ENCODE results near the gene DIPK1B. TPM values are rescaled to one million over a fixed set of nuclear protein-coding genes. Genes with fewer than 3 reads are reported as not detected.

DIPK1B gene
- total RNA-seq, 1 donor from 2014 or later, result 22.4 TPM

GRCh38 chr9:136693135-136693489 lies 19.3 kb upstream of the DIPK1B start:
- H3K4me3 Mint-ChIP-seq (ENCODE audit: unreplicated experiment), result no peak overlapping the region
- Histone ChIP-seq H3K9me3 (ENCODE audit: insufficient read depth, low read depth, low read length) (no peaks in the 10 kb centered on the region), H3K36me3 (ENCODE audit: insufficient read depth, low read length) (no peaks in the 10 kb centered on the region), H3K4me3 (ENCODE audit: insufficient read depth, low read depth, low read length) (no peak overlapping the region), H4K20me1 (ENCODE audit: insufficient read depth, low read length) (no peaks in the 10 kb centered on the region), H3K4me1 (ENCODE audit: insufficient read depth, low read length) (no peaks in the 10 kb centered on the region), H3K9ac (ENCODE audit: low read length) (no peak overlapping the region), H3K27me3 (ENCODE audit: insufficient read depth, low read length) (no peaks in the 10 kb centered on the region), H2AFZ (ENCODE audit: low read depth, low read length) (no peak overlapping the region), H3K4me2 (ENCODE audit: low read length) (no peak overlapping the region), H3K79me2 (ENCODE audit: insufficient read depth, low read length) (no peaks in the 10 kb centered on the region), H3K27ac (ENCODE audit: low read depth, low read length) (no peak overlapping the region)
- H3K9me3 Mint-ChIP-seq (ENCODE audit: unreplicated experiment), result no peaks in the 10 kb centered on the region
- peaks cover 8% of the 10 kb centered on the region for H3K4me1 Mint-ChIP-seq (ENCODE audit: low read depth, unreplicated experiment)
- no peak overlapping the region for H3K27ac Mint-ChIP-seq (ENCODE audit: unreplicated experiment)
- FAIRE-seq, result no peak
- TF ChIP-seq EZH2 (IDR thresholded peaks at IDR 0.05; ENCODE audit: insufficient read depth, low read length) (no peak), CTCF (IDR thresholded peaks at IDR 0.05; ENCODE audit: insufficient read depth, low read depth, low read length) (no peak)
- H3K27me3 Mint-ChIP-seq (ENCODE audit: low read depth, unreplicated experiment), result peaks cover 25% of the 10 kb centered on the region
- no peaks in the 10 kb centered on the region for H3K36me3 Mint-ChIP-seq (ENCODE audit: low read depth, unreplicated experiment)
- DNase-seq (ENCODE audit: low read depth), result no peak

GRCh38 chr9:136693490-136694162 lies 18.7 kb upstream of the DIPK1B start:
- no peak overlapping the region for H3K27ac Mint-ChIP-seq (ENCODE audit: unreplicated experiment)
- peak; percentile 29 for DNase-seq (ENCODE audit: low read depth)

More at GRCh38 chr9:136693490-136694162, 18.7 kb upstream of the DIPK1B start:
- Histone ChIP-seq H3K27me3 (ENCODE audit: insufficient read depth, low read length) (no peaks in the 10 kb centered on the region), H4K20me1 (ENCODE audit: insufficient read depth, low read length) (no peaks in the 10 kb centered on the region), H3K9ac (ENCODE audit: low read length) (no peak overlapping the region), H3K27ac (ENCODE audit: low read depth, low read length) (no peak overlapping the region), H2AFZ (ENCODE audit: low read depth, low read length) (no peak overlapping the region), H3K36me3 (ENCODE audit: insufficient read depth, low read length) (no peaks in the 10 kb centered on the region), H3K9me3 (ENCODE audit: insufficient read depth, low read depth, low read length) (no peaks in the 10 kb centered on the region), H3K79me2 (ENCODE audit: insufficient read depth, low read length) (no peaks in the 10 kb centered on the region), H3K4me2 (ENCODE audit: low read length) (peak overlapping the region; percentile 29), H3K4me1 (ENCODE audit: insufficient read depth, low read length) (no peaks in the 10 kb centered on the region), H3K4me3 (ENCODE audit: insufficient read depth, low read depth, low read length) (no peak overlapping the region)
- peaks cover 25% of the 10 kb centered on the region for H3K27me3 Mint-ChIP-seq (ENCODE audit: low read depth, unreplicated experiment)
- no peak for FAIRE-seq
- H3K36me3 Mint-ChIP-seq (ENCODE audit: low read depth, unreplicated experiment), result no peaks in the 10 kb centered on the region
- TF ChIP-seq CTCF (IDR thresholded peaks at IDR 0.05; ENCODE audit: insufficient read depth, low read depth, low read length) (no peak), EZH2 (IDR thresholded peaks at IDR 0.05; ENCODE audit: insufficient read depth, low read length) (no peak)
- H3K9me3 Mint-ChIP-seq (ENCODE audit: unreplicated experiment), result no peaks in the 10 kb centered on the region
- peaks cover 8% of the 10 kb centered on the region for H3K4me1 Mint-ChIP-seq (ENCODE audit: low read depth, unreplicated experiment)
- no peak overlapping the region for H3K4me3 Mint-ChIP-seq (ENCODE audit: unreplicated experiment)

Data from astrocyte (in vitro differentiated cells and primary cell).